ENCODE data around the gene OR2T11. TPM values are rescaled to one million over a fixed set of nuclear protein-coding genes. Genes with fewer than 3 reads are reported as not detected.
"Not testable (repeated sequence)": the region's sequence is repeated elsewhere in the genome, so short reads cannot be mapped to it uniquely, and the experiment has no call there.

The OR2T11 gene
- total RNA-seq, 2 donors from 2014 or later = not detected

- H3K4me3 Mint-ChIP-seq = no peak overlapping the region
- H3K36me3 Mint-ChIP-seq (ENCODE audit: low read depth) = no peaks in the 10 kb centered on the region
- ATAC-seq (replicated peaks) = no peak
- H3K4me1 Mint-ChIP-seq = no peaks in the 10 kb centered on the region
- no peaks in the 10 kb centered on the region for H3K27me3 Mint-ChIP-seq
- H3K27ac Mint-ChIP-seq = no peak overlapping the region
- no peaks in the 10 kb centered on the region for H3K9me3 Mint-ChIP-seq
These were observed 42.2 kb downstream of the OR2T11 start for GRCh38 chr1:248592655-248593054.

DNA sequence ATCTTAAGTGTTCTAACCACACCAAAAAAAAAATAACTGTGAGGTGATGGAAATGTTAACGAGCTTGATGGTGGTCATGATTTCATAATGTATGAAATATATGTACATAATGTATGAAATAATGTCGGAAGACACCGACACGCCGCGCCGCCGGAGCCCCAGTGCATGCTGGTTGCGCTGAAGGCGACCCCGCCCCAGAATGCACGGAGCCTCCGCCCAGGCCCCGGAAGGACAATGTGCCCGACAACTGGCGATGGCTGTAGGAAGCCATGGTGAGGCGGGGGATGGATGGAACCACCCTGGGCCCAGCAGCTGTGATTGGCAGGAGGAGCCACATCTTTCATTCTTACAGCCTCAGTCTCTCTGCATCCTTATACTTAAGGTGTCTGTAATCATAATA is 44.8 kb downstream of the OR2T11 start:
- Mint-ChIP-seq H3K4me3 (no peak overlapping the region), H3K36me3 (ENCODE audit: low read depth) (no peaks in the 10 kb centered on the region), H3K4me1 (no peaks in the 10 kb centered on the region), H3K27ac (no peak overlapping the region), H3K9me3 (peaks cover 4% of the 10 kb centered on the region), H3K27me3 (peaks cover 3% of the 10 kb centered on the region)
- no peak for ATAC-seq (replicated peaks)

DNA sequence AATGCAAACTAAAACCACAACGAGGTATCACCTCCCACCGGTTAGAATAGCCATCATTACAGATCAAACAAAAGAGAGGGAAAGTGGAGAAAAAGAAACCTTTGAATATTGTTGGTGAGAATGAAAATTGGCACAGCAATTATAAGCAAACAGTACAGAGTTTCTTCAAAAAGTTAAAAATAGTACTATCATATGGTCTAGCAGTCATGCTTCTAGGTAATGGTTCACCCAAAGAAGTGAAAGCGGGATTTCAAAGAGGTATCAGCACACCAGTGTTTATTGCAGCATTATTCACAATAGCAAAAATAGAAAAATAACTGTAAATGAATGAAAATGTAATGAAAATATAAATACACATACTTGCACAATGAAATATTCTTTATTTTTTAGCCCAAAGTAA is 45.6 kb downstream of the OR2T11 start:
- H3K4me3 Mint-ChIP-seq = no peak overlapping the region
- H3K36me3 Mint-ChIP-seq (ENCODE audit: low read depth) = no peaks in the 10 kb centered on the region
- H3K27ac Mint-ChIP-seq = no peak overlapping the region
- H3K4me1 Mint-ChIP-seq = no peaks in the 10 kb centered on the region
- peaks cover 3% of the 10 kb centered on the region for H3K27me3 Mint-ChIP-seq
- peaks cover 4% of the 10 kb centered on the region for H3K9me3 Mint-ChIP-seq
- ATAC-seq (replicated peaks) = no peak

DNA sequence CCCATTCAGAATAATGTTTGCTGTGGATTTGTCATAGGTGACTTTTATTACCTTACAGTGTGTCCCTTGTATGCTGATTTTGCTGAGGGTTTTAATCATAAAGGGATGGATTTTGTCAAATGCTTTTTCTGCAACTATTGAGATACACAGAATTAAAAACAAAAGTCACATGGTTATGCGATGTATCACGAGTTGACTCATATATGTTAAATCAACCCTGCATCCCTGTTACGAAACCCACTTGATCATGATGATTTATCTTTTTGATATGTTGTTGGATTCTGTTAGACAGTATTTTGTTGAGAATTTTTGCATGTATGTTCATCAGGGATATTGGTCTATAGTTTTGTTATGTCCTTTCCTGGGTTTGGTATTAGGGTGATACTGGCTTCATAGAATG is 49.6 kb downstream of the OR2T11 start:
- Mint-ChIP-seq H3K9me3 (peaks cover 4% of the 10 kb centered on the region), H3K4me3 (no peak overlapping the region), H3K36me3 (ENCODE audit: low read depth) (no peaks in the 10 kb centered on the region), H3K4me1 (no peaks in the 10 kb centered on the region), H3K27me3 (peaks cover 3% of the 10 kb centered on the region), H3K27ac (no peak overlapping the region)
- ATAC-seq (replicated peaks) = no peak

DNA sequence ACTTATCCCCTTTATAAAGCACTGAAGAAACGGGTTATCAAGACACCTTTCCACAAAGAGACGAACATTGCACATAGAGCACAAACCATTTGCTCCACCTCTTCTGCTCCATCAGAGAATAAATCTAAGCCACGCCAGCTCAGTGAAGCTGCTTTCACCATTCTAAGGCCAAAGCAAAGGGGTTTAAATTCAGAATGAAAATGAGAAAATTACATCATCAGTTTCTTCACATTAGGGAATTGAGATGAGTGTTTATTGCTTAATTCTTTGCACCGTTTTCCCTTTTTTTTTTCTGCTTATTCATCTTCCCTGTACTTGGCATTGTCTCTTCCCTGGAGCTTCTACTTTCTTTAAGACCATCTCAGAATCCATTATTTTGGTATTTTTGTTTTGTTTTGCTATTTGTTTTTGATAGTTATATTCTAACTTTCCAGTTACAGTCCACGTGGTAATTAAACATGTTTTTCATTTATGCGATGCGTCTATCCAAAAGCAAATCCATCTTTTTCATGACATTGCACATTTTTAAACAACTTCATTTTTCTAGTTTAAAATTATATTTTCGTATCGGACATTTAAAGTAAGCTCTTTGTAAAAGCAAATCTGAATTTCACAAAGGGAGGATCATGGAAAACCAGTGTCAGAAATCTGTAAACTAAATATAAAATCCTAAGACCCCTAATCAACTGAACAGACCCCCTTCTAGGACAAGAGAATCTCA is 58.5 kb downstream of the OR2T11 start:
- no peaks in the 10 kb centered on the region for H3K36me3 Mint-ChIP-seq (ENCODE audit: low read depth)
- no peaks in the 10 kb centered on the region for H3K4me1 Mint-ChIP-seq
- no peaks in the 10 kb centered on the region for H3K9me3 Mint-ChIP-seq
- H3K27me3 Mint-ChIP-seq = no peaks in the 10 kb centered on the region
- ATAC-seq (replicated peaks) = no peak
- H3K27ac Mint-ChIP-seq = no peak overlapping the region
- no peak overlapping the region for H3K4me3 Mint-ChIP-seq

GRCh38 chr1:248574657-248575056 is 60.2 kb downstream of the OR2T11 start, which contains the start of gene OR2T34:
Gene OR2T34, minus strand, starts transcription at chr1:248574757. Its CDS starts 0 bp downstream, at chr1:248574757.
- H3K4me3 Mint-ChIP-seq, H3K27ac Mint-ChIP-seq: not testable (repeated sequence)

DNA sequence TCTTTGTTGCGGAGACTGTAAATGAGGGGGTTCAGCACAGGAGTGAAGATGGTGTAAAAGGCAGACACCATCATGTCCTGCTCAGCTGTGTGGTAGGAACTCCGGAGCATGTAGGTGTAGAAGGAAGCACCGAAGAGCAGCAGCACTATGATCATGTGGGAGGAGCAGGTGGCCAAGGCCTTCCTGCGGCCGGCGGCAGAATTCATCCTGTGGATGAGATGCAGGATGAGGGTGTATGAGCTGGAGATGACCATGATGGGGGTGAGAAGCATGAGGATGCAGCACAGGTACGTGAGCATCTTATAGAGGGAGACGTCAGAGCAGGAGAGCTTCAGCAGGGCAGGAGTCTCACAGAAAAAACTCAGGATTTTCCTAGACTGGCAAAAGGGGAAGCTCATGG is 61.0 kb downstream of the OR2T11 start:
- H3K36me3 Mint-ChIP-seq (ENCODE audit: low read depth); H3K9me3 Mint-ChIP-seq; ATAC-seq (replicated peaks); H3K4me3 Mint-ChIP-seq; H3K4me1 Mint-ChIP-seq; H3K27ac Mint-ChIP-seq; H3K27me3 Mint-ChIP-seq: not testable (repeated sequence)

More at GRCh38 chr1:248574657-248575056, 60.2 kb downstream of the OR2T11 start, which contains the start of gene OR2T34:
- H3K9me3 Mint-ChIP-seq; ATAC-seq (replicated peaks); H3K27me3 Mint-ChIP-seq; H3K4me1 Mint-ChIP-seq; H3K36me3 Mint-ChIP-seq (ENCODE audit: low read depth): not testable (repeated sequence)

Other genes with a start within 250 kb of the OR2T11 start
- gene OR2T1, start 232.0 kb downstream of the OR2T11 start, total RNA-seq = not detected
- not detected for gene OR2T2, start 189.5 kb downstream of the OR2T11 start, total RNA-seq
- gene OR2T3, start 161.7 kb downstream of the OR2T11 start, total RNA-seq = not detected
- gene OR2T5, start 146.5 kb downstream of the OR2T11 start, total RNA-seq = not detected
- gene OR2G6, start 127.0 kb downstream of the OR2T11 start, total RNA-seq = not detected
- not detected for gene OR2T29, start 72.3 kb downstream of the OR2T11 start, total RNA-seq
- gene OR2T34, start 60.3 kb downstream of the OR2T11 start, total RNA-seq = not detected
- gene OR2T10, start 37.4 kb downstream of the OR2T11 start, total RNA-seq = not detected
- not detected for gene OR2T35, start 10.2 kb upstream of the OR2T11 start, total RNA-seq
- not detected for gene OR2T27, start 20.4 kb upstream of the OR2T11 start, total RNA-seq
- not detected for gene OR14I1, start 67.7 kb upstream of the OR2T11 start, total RNA-seq
- not detected for gene LYPD8, start 120.7 kb upstream of the OR2T11 start, total RNA-seq
- 10 to 100 TPM; 21.0 to 25.6 TPM for gene SH3BP5L, start 190.8 kb upstream of the OR2T11 start, total RNA-seq
- gene ZNF672, start 203.1 kb upstream of the OR2T11 start, total RNA-seq = 10 to 100 TPM; 36.1 to 38.8 TPM
- gene ZNF692, start 224.0 kb upstream of the OR2T11 start, total RNA-seq = 100 to 1,000 TPM; 103 to 108 TPM

Data from activated T-helper 17 cell treated with anti-CD3 and anti-CD28 coated beads, Interleukin-2, amount 50 U/mL, for 72 hours (primary cell).